A549 (cell line): Measurements from ENCODE around the gene TCF7L1.

Experiments
- BHLHE40 ChIP-seq: IDR thresholded peaks from 2 replicates; pipeline ENCODE4 v1.6.1; 2012; ENCODE audit warnings: low read depth, low read length, inconsistent platforms
- FOXS1 ChIP-seq: fragments of 250-450 bp; sonication (Bioruptor Pico); IDR thresholded peaks from 2 replicates; pipeline ENCODE4 v1.5.0; 2020; ENCODE audit warnings: mild to moderate bottlenecking, moderate library complexity
- GATA3 ChIP-seq: IDR thresholded peaks from 2 replicates; pipeline ENCODE4 v1.6.1; 2012; ENCODE audit warnings: borderline replicate concordance
- HEYL ChIP-seq: fragments of 250-450 bp; sonication (Bioruptor Pico); IDR thresholded peaks from 2 replicates; pipeline ENCODE4 v1.8.0; 2021; ENCODE audit warnings: mild to moderate bottlenecking, moderate library complexity
- POLR2A ChIP-seq: IDR thresholded peaks from 2 replicates; pipeline ENCODE4 v1.6.1; 2012; ENCODE audit warnings: mild to moderate bottlenecking, low read length
- RAD21 ChIP-seq, 2 experiments: fragments of >200 bp in 1 of 2; sonication (Bioruptor Twin) in 1 of 2; formaldehyde crosslinking in 1 of 2; IDR thresholded peaks in 1 of 2; conservative IDR thresholded peaks in 1 of 2; 2 replicates in 1 of 2; 3 replicates in 1 of 2; pipeline ENCODE4 v1.6.1; 2012 to 2018; ENCODE audit warnings: inconsistent platforms in 1 of 2
- TF ChIP-seq, protein P1 (sequence below): fragments of >200 bp; sonication (Bioruptor Twin); formaldehyde crosslinking; IDR thresholded peaks from 3 replicates; pipeline ENCODE4 v1.5.1; 2016

DNA sequence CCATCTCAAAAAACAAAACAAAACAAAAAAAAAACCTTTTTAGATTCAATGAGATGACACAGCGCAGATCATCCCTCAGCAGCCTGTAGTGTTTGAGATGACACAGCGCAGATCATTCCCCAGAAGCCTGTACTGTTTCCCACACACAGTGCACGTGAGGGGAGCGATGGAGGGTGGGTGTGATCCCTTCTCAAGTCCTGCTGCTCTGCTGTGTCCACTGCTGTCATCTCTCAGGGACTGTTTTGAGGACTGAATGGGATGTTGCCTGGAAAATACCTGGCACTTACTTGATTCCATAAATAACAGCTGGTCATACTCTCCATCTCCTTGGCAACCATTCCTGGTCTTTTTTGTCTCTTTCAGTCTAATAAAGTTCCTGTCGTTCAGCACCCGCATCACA is 168.9 kb downstream of the TCF7L1 start:
- no peak for TF ChIP-seq BHLHE40
- TF ChIP-seq, protein P1, sequence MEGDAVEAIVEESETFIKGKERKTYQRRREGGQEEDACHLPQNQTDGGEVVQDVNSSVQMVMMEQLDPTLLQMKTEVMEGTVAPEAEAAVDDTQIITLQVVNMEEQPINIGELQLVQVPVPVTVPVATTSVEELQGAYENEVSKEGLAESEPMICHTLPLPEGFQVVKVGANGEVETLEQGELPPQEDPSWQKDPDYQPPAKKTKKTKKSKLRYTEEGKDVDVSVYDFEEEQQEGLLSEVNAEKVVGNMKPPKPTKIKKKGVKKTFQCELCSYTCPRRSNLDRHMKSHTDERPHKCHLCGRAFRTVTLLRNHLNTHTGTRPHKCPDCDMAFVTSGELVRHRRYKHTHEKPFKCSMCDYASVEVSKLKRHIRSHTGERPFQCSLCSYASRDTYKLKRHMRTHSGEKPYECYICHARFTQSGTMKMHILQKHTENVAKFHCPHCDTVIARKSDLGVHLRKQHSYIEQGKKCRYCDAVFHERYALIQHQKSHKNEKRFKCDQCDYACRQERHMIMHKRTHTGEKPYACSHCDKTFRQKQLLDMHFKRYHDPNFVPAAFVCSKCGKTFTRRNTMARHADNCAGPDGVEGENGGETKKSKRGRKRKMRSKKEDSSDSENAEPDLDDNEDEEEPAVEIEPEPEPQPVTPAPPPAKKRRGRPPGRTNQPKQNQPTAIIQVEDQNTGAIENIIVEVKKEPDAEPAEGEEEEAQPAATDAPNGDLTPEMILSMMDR, result no peak
- no peak for TF ChIP-seq RAD21 (conservative IDR thresholded peaks at IDR 0.05 in 1 of 2, IDR thresholded peaks at IDR 0.05 in 1 of 2)
- no peak for TF ChIP-seq POLR2A
- no peak for TF ChIP-seq GATA3
- TF ChIP-seq FOXS1 (CRISPR knock-in tag), result no peak
- TF ChIP-seq HEYL (CRISPR knock-in tag), result no peak
